ENCODE measurements around the gene ARID3C.

Gene ARID3C

GRCh38 chr9:34620061-34620994 is 8.5 kb downstream of the ARID3C start, which contains the start of gene DCTN3:
DCTN3 (minus strand) TSS chr9:34620495; CDS start chr9:34620464, 31 bp downstream.
- peak within 1 kb of the TSS; percentile 92 to 95 for H3K4me3 ChIP-seq (ENCODE audit: insufficient read depth in 1 of 2, low read depth in 1 of 2, low read length in 2 of 2)
- no peak within 1 kb of the TSS for H3K27ac ChIP-seq (ENCODE audit: low read length, poor library complexity, severe bottlenecking)
- H2BK12ac ChIP-seq (ENCODE audit: low read length in 2 of 2): no peak within 1 kb of the TSS
- H4K91ac ChIP-seq (ENCODE audit: low read length): peak within 1 kb of the TSS; percentile 41
- H3K9ac ChIP-seq (ENCODE audit: low read length): peak within 1 kb of the TSS; percentile 94
- peaks cover 3% of the 10 kb centered on the region for H3K4me1 ChIP-seq (ENCODE audit: control insufficient read depth, insufficient read depth, low read depth, low read length)
- H3K4me2 ChIP-seq (ENCODE audit: low read length, poor library complexity, severe bottlenecking): peak within 1 kb of the TSS; percentile 80
- peak within 1 kb of the TSS; percentile 62 for H2BK15ac ChIP-seq (ENCODE audit: low read depth, poor library complexity, severe bottlenecking)
- peak within 1 kb of the TSS in 1 of 2 experiments; percentile 63 for H3K4ac ChIP-seq (ENCODE audit: low read depth in 1 of 2, low read length in 2 of 2)
- DNase-seq: peak; percentile 96
- peaks cover 19% of the 10 kb centered on the region for H3K79me1 ChIP-seq (replicated peaks; ENCODE audit: low read length, poor library complexity, severe bottlenecking)
- peaks cover 25 to 32% of the 10 kb centered on the region in 2 experiments for H3K36me3 ChIP-seq (ENCODE audit: control insufficient read depth in 1 of 2, insufficient read depth in 2 of 2, low read depth in 1 of 2, low read length in 2 of 2)
- H3K14ac ChIP-seq (ENCODE audit: low read length in 2 of 2): peak within 1 kb of the TSS in 1 of 2 experiments; percentile 76
- peaks cover 22 to 32% of the 10 kb centered on the region in 2 experiments for H3K27me3 ChIP-seq (ENCODE audit: control insufficient read depth in 1 of 2, insufficient read depth in 1 of 2, low read length in 2 of 2)
- peak within 1 kb of the TSS in 1 of 2 experiments; percentile 16 for H3K23ac ChIP-seq (ENCODE audit: low read length in 2 of 2)
- no peaks in the 10 kb centered on the region for H3K9me3 ChIP-seq (ENCODE audit: control insufficient read depth, low read length)
- peak within 1 kb of the TSS; percentile 54 for H2AFZ ChIP-seq (ENCODE audit: low read depth, low read length)
- 8% methylated on average over 43 of the region's 43 CpGs for WGBS
- H2AK5ac ChIP-seq (ENCODE audit: low read length, severe bottlenecking): no peak within 1 kb of the TSS
- H3K18ac ChIP-seq (ENCODE audit: low read depth in 1 of 2, low read length in 2 of 2): peak within 1 kb of the TSS in 1 of 2 experiments; percentile 52
- no peak within 1 kb of the TSS for H2BK5ac ChIP-seq (ENCODE audit: low read depth, low read length, poor library complexity, severe bottlenecking)
- no peak within 1 kb of the TSS for H2BK120ac ChIP-seq (ENCODE audit: low read depth, low read length)
- H4K8ac ChIP-seq (ENCODE audit: low read length): peak within 1 kb of the TSS; percentile 71

GRCh38 chr9:34615132-34615531 is 13.7 kb downstream of the ARID3C start:
- Histone ChIP-seq H3K4me1 (ENCODE audit: control insufficient read depth, insufficient read depth, low read depth, low read length) (peaks cover 13% of the 10 kb centered on the region), H4K91ac (ENCODE audit: low read length) (no peak overlapping the region), H3K9ac (ENCODE audit: low read length) (no peak overlapping the region), H3K4ac (ENCODE audit: low read depth in 1 of 2, low read length in 2 of 2) (no peak overlapping the region), H3K27me3 (ENCODE audit: control insufficient read depth in 1 of 2, insufficient read depth in 1 of 2, low read length in 2 of 2) (no peaks in the 10 kb centered on the region), H3K18ac (ENCODE audit: low read depth in 1 of 2, low read length in 2 of 2) (no peak overlapping the region), H3K79me1 (replicated peaks; ENCODE audit: low read length, poor library complexity, severe bottlenecking) (peaks cover 26% of the 10 kb centered on the region), H3K4me3 (ENCODE audit: insufficient read depth in 1 of 2, low read depth in 1 of 2, low read length in 2 of 2) (no peak overlapping the region), H3K23ac (ENCODE audit: low read length in 2 of 2) (no peak overlapping the region), H3K14ac (ENCODE audit: low read length in 2 of 2) (no peak overlapping the region), H3K9me3 (ENCODE audit: control insufficient read depth, low read length) (no peaks in the 10 kb centered on the region), H2BK5ac (ENCODE audit: low read depth, low read length, poor library complexity, severe bottlenecking) (no peak overlapping the region), H2AK5ac (ENCODE audit: low read length, severe bottlenecking) (no peak overlapping the region), H3K4me2 (ENCODE audit: low read length, poor library complexity, severe bottlenecking) (no peak overlapping the region), H2AFZ (ENCODE audit: low read depth, low read length) (no peak overlapping the region), H2BK12ac (ENCODE audit: low read length in 2 of 2) (no peak overlapping the region), H3K27ac (ENCODE audit: low read length, poor library complexity, severe bottlenecking) (no peak overlapping the region), H2BK120ac (ENCODE audit: low read depth, low read length) (no peak overlapping the region), H3K36me3 (ENCODE audit: control insufficient read depth in 1 of 2, insufficient read depth in 2 of 2, low read depth in 1 of 2, low read length in 2 of 2) (peaks cover 49 to 52% of the 10 kb centered on the region in 2 experiments), H2BK15ac (ENCODE audit: low read depth, poor library complexity, severe bottlenecking) (no peak overlapping the region), H4K8ac (ENCODE audit: low read length) (no peak overlapping the region)
- no peak for DNase-seq
- WGBS: 100% methylated on average over 1 of the region's 2 CpGs

GRCh38 chr9:34612788-34613390 is 16.0 kb downstream of the ARID3C start:
- no peak overlapping the region for H3K23ac ChIP-seq (ENCODE audit: low read length in 2 of 2)
- peak overlapping the region in 1 of 2 experiments; percentile 99 for H3K4me3 ChIP-seq (ENCODE audit: insufficient read depth in 1 of 2, low read depth in 1 of 2, low read length in 2 of 2)
- H3K4me1 ChIP-seq (ENCODE audit: control insufficient read depth, insufficient read depth, low read depth, low read length): peaks cover 13% of the 10 kb centered on the region
- H3K27ac ChIP-seq (ENCODE audit: low read length, poor library complexity, severe bottlenecking): no peak overlapping the region
- H3K79me1 ChIP-seq (replicated peaks; ENCODE audit: low read length, poor library complexity, severe bottlenecking): peaks cover 11% of the 10 kb centered on the region
- WGBS: under 1% methylated on average over 11 of the region's 15 CpGs
- DNase-seq: peak; percentile 82
- H3K9me3 ChIP-seq (ENCODE audit: control insufficient read depth, low read length): no peaks in the 10 kb centered on the region
- H3K9ac ChIP-seq (ENCODE audit: low read length): peak overlapping the region; percentile 97
- H3K27me3 ChIP-seq (ENCODE audit: control insufficient read depth in 1 of 2, insufficient read depth in 1 of 2, low read length in 2 of 2): no peaks in the 10 kb centered on the region
- H4K91ac ChIP-seq (ENCODE audit: low read length): no peak overlapping the region
- no peak overlapping the region for H2AFZ ChIP-seq (ENCODE audit: low read depth, low read length)
- H2BK120ac ChIP-seq (ENCODE audit: low read depth, low read length): no peak overlapping the region
- peak overlapping the region; percentile 90 for H2BK15ac ChIP-seq (ENCODE audit: low read depth, poor library complexity, severe bottlenecking)
- H2AK5ac ChIP-seq (ENCODE audit: low read length, severe bottlenecking): no peak overlapping the region
- peaks cover 44 to 47% of the 10 kb centered on the region in 2 experiments for H3K36me3 ChIP-seq (ENCODE audit: control insufficient read depth in 1 of 2, insufficient read depth in 2 of 2, low read depth in 1 of 2, low read length in 2 of 2)
- H2BK5ac ChIP-seq (ENCODE audit: low read depth, low read length, poor library complexity, severe bottlenecking): no peak overlapping the region
- H3K14ac ChIP-seq (ENCODE audit: low read length in 2 of 2): no peak overlapping the region
- no peak overlapping the region for H3K4ac ChIP-seq (ENCODE audit: low read depth in 1 of 2, low read length in 2 of 2)
- peak overlapping the region in 1 of 2 experiments; percentile 34 for H3K18ac ChIP-seq (ENCODE audit: low read depth in 1 of 2, low read length in 2 of 2)
- H4K8ac ChIP-seq (ENCODE audit: low read length): peak overlapping the region; percentile 81
- H2BK12ac ChIP-seq (ENCODE audit: low read length in 2 of 2): no peak overlapping the region
- H3K4me2 ChIP-seq (ENCODE audit: low read length, poor library complexity, severe bottlenecking): peak overlapping the region; percentile 97
